ENCODE results near the gene MSI2. TPM values are rescaled to one million over a fixed set of nuclear protein-coding genes. Genes with fewer than 3 reads are reported as not detected.

The MSI2 gene
- total RNA-seq, 2 donors from 2014 or later: 88.3 to 114 TPM

GRCh38 chr17:57285701-57286100 is 29.4 kb downstream of the MSI2 start:
- Histone ChIP-seq H3K4me1 (ENCODE audit: control insufficient read depth, insufficient read depth, low read length) (peaks cover 5% of the 10 kb centered on the region), H3K9me3 (ENCODE audit: control insufficient read depth, low read length) (no peaks in the 10 kb centered on the region), H3K9ac (ENCODE audit: extremely low read depth, low read length, poor library complexity, severe bottlenecking) (no peak overlapping the region), H3K4me3 (ENCODE audit: low read length) (no peak overlapping the region), H3K27ac (ENCODE audit: low read depth, low read length) (peak overlapping the region; percentile 80), H3K27me3 (ENCODE audit: control insufficient read depth, insufficient read depth, low read length, poor library complexity, severe bottlenecking) (no peaks in the 10 kb centered on the region), H3K36me3 (ENCODE audit: control insufficient read depth, insufficient read depth, low read length) (no peaks in the 10 kb centered on the region)
- TF ChIP-seq CTCF (conservative IDR thresholded peaks at IDR 0.05): no peak
- Mint-ChIP-seq H3K4me3 (peak overlapping the region; percentile 34), H3K36me3 (ENCODE audit: low read depth) (peaks cover 14% of the 10 kb centered on the region), H3K4me1 (peaks cover 74% of the 10 kb centered on the region), H3K27ac (no peak overlapping the region), H3K27me3 (ENCODE audit: insufficient read depth) (no peaks in the 10 kb centered on the region), H3K9me3 (no peaks in the 10 kb centered on the region)
- 73% methylated on average over 4 of the region's 5 CpGs; no CpG with 5 or more reads in 1 of the 2 experiments for WGBS, 2 experiments (ENCODE audit: insufficient coverage in 1 of 2, insufficient read length in 1 of 2)
- DNase-seq: no peak

GRCh38 chr17:57286399-57287105 is 30.2 kb downstream of the MSI2 start:
- no peak for DNase-seq
- Mint-ChIP-seq H3K9me3 (no peaks in the 10 kb centered on the region), H3K4me1 (peaks cover 71% of the 10 kb centered on the region), H3K36me3 (ENCODE audit: low read depth) (peaks cover 14% of the 10 kb centered on the region), H3K4me3 (no peak overlapping the region), H3K27ac (no peak overlapping the region), H3K27me3 (ENCODE audit: insufficient read depth) (no peaks in the 10 kb centered on the region)
- Histone ChIP-seq H3K4me3 (ENCODE audit: low read length) (no peak overlapping the region), H3K36me3 (ENCODE audit: control insufficient read depth, insufficient read depth, low read length) (peaks cover 8% of the 10 kb centered on the region), H3K27me3 (ENCODE audit: control insufficient read depth, insufficient read depth, low read length, poor library complexity, severe bottlenecking) (no peaks in the 10 kb centered on the region), H3K4me1 (ENCODE audit: control insufficient read depth, insufficient read depth, low read length) (peaks cover 5% of the 10 kb centered on the region), H3K9me3 (ENCODE audit: control insufficient read depth, low read length) (no peaks in the 10 kb centered on the region), H3K9ac (ENCODE audit: extremely low read depth, low read length, poor library complexity, severe bottlenecking) (no peak overlapping the region), H3K27ac (ENCODE audit: low read depth, low read length) (peak overlapping the region; percentile 80)
- WGBS, 2 experiments (ENCODE audit: insufficient coverage in 1 of 2, insufficient read length in 1 of 2): 80 to 92% methylated on average over 11 to 16 of the region's 17 CpGs
- TF ChIP-seq CTCF (conservative IDR thresholded peaks at IDR 0.05): no peak

GRCh38 chr17:57288040-57288772 is 31.9 kb downstream of the MSI2 start:
- TF ChIP-seq CTCF (conservative IDR thresholded peaks at IDR 0.05): no peak
- no peak overlapping the region for H3K4me3 ChIP-seq (ENCODE audit: low read length)
- H3K27ac Mint-ChIP-seq: no peak overlapping the region
- no peaks in the 10 kb centered on the region for H3K27me3 ChIP-seq (ENCODE audit: control insufficient read depth, insufficient read depth, low read length, poor library complexity, severe bottlenecking)
- H3K4me3 Mint-ChIP-seq: no peak overlapping the region
- WGBS, 2 experiments (ENCODE audit: insufficient coverage in 1 of 2, insufficient read length in 1 of 2): 92 to 93% methylated on average over 8 to 10 of the region's 10 CpGs
- no peaks in the 10 kb centered on the region for H3K9me3 ChIP-seq (ENCODE audit: control insufficient read depth, low read length)
- no peaks in the 10 kb centered on the region for H3K9me3 Mint-ChIP-seq
- H3K27me3 Mint-ChIP-seq (ENCODE audit: insufficient read depth): no peaks in the 10 kb centered on the region
- peaks cover 5% of the 10 kb centered on the region for H3K4me1 ChIP-seq (ENCODE audit: control insufficient read depth, insufficient read depth, low read length)
- DNase-seq: no peak
- peaks cover 55% of the 10 kb centered on the region for H3K4me1 Mint-ChIP-seq
- peaks cover 20% of the 10 kb centered on the region for H3K36me3 Mint-ChIP-seq (ENCODE audit: low read depth)
- peaks cover 12% of the 10 kb centered on the region for H3K36me3 ChIP-seq (ENCODE audit: control insufficient read depth, insufficient read depth, low read length)
- H3K27ac ChIP-seq (ENCODE audit: low read depth, low read length): peak overlapping the region; percentile 50
- H3K9ac ChIP-seq (ENCODE audit: extremely low read depth, low read length, poor library complexity, severe bottlenecking): no peak overlapping the region

Data from endodermal cell (in vitro differentiated cells).